Naive B cell (primary cell): ENCODE data around the gene TCF7L2. TPM values are rescaled to one million over a fixed set of nuclear protein-coding genes. Genes with fewer than 3 reads are reported as not detected.

Source experiments
- ATAC-seq, 2 donors: fragments of 150-1000 bp; cut with Tn5 transposase; 2 replicates each; pipeline ENCODE4 v1.10.0; 2021; ENCODE audit warnings: low read depth in 2 of 2, mild to moderate bottlenecking in 2 of 2, moderate library complexity in 2 of 2
- DNase-seq: peaks from one replicate; pipeline ENCODE4 v3.0.0; 2022
- H3K27ac Mint-ChIP-seq, 6 donors: one replicate each; pipeline ENCODE4 v1.8.0; 2020 to 2022; ENCODE audit warnings: mild to moderate bottlenecking in 6 of 6, mixed read lengths in 6 of 6, moderate library complexity in 5 of 6, inconsistent platforms in 2 of 6
- H3K27me3 Mint-ChIP-seq, 3 donors: one replicate each; pipeline ENCODE4 v1.8.0; 2021 to 2022; ENCODE audit warnings: mixed read lengths in 3 of 3, mild to moderate bottlenecking in 1 of 3
- H3K36me3 Mint-ChIP-seq, 2 donors: one replicate each; pipeline ENCODE4 v1.8.0; 2020 to 2022; ENCODE audit warnings: mixed read lengths in 2 of 2, inconsistent platforms in 1 of 2, mild to moderate bottlenecking in 1 of 2
- H3K4me1 Mint-ChIP-seq, 3 donors: one replicate each; pipeline ENCODE4 v1.8.0; 2020 to 2022; ENCODE audit warnings: mixed read lengths in 3 of 3, inconsistent platforms in 1 of 3, mild to moderate bottlenecking in 1 of 3, moderate library complexity in 1 of 3
- H3K4me3 Mint-ChIP-seq, 8 donors: one replicate each; pipeline ENCODE4 v1.8.0; 2020 to 2022; ENCODE audit warnings: mild to moderate bottlenecking in 8 of 8, mixed read lengths in 8 of 8, moderate library complexity in 8 of 8, inconsistent platforms in 2 of 8
- H3K9me3 Mint-ChIP-seq, 7 donors: one replicate each; pipeline ENCODE4 v1.8.0; 2020 to 2022; ENCODE audit warnings: mixed read lengths in 7 of 7, mild to moderate bottlenecking in 5 of 7, inconsistent platforms in 2 of 7, moderate library complexity in 1 of 7
- polyA plus RNA-seq, 6 donors: library from polyadenylated mRNA; unstranded; fragments of 300-500 nt; fragmentation: Illumina TruSeq; gene quantifications; one replicate each; pipeline ENCODE4 v1.2.3, GENCODE V29; 2021; ENCODE audit warnings: low read depth in 6 of 6

The TCF7L2 gene
- polyA plus RNA-seq, 6 donors from 2014 or later: 0.30 TPM; not detected in 5

GRCh38 chr10:113011592-113012374 lies 61.7 kb downstream of the TCF7L2 start:
- Mint-ChIP-seq H3K36me3 (no peaks in the 10 kb centered on the region), H3K9me3 (peaks cover 0 to 4% (median 0%) of the 10 kb centered on the region in 7 donors), H3K27me3 (peaks cover 16 to 34% (median 28%) of the 10 kb centered on the region in 3 donors), H3K27ac (no peak overlapping the region), H3K4me3 (no peak overlapping the region), H3K4me1 (peaks cover 0 to 2% (median 0%) of the 10 kb centered on the region in 3 donors)
- ATAC-seq (no peak), DNase-seq (no peak)

- no peak for DNase-seq
- no peak for ATAC-seq
- Mint-ChIP-seq H3K4me3 (no peak overlapping the region), H3K36me3 (no peaks in the 10 kb centered on the region), H3K27ac (no peak overlapping the region), H3K4me1 (no peaks in the 10 kb centered on the region), H3K9me3 (peaks cover 0 to 4% (median 0%) of the 10 kb centered on the region in 7 donors), H3K27me3 (peaks cover 6 to 11% (median 7%) of the 10 kb centered on the region in 3 donors)
Measured at GRCh38 chr10:113015201-113015600, 65.2 kb downstream of the TCF7L2 start.

GRCh38 chr10:113017376-113017775 lies 67.3 kb downstream of the TCF7L2 start:
- peak overlapping the region in 1 of 6 donors; percentile 59 for H3K27ac Mint-ChIP-seq
- DNase-seq (no peak), ATAC-seq (no peak)
- no peak overlapping the region for H3K4me3 Mint-ChIP-seq
- H3K27me3 Mint-ChIP-seq: peaks cover 6 to 9% (median 7%) of the 10 kb centered on the region in 3 donors
- no peaks in the 10 kb centered on the region for H3K9me3 Mint-ChIP-seq
- H3K36me3 Mint-ChIP-seq: no peaks in the 10 kb centered on the region
- H3K4me1 Mint-ChIP-seq: no peaks in the 10 kb centered on the region

GRCh38 chr10:113018034-113018433 lies 68.0 kb downstream of the TCF7L2 start:
- DNase-seq: no peak
- H3K4me1 Mint-ChIP-seq: no peaks in the 10 kb centered on the region
- H3K9me3 Mint-ChIP-seq: no peaks in the 10 kb centered on the region
- no peak for ATAC-seq
- peaks cover 6 to 9% (median 7%) of the 10 kb centered on the region in 3 donors for H3K27me3 Mint-ChIP-seq
- H3K36me3 Mint-ChIP-seq: no peaks in the 10 kb centered on the region
- H3K4me3 Mint-ChIP-seq: no peak overlapping the region
- H3K27ac Mint-ChIP-seq: no peak overlapping the region

DNA sequence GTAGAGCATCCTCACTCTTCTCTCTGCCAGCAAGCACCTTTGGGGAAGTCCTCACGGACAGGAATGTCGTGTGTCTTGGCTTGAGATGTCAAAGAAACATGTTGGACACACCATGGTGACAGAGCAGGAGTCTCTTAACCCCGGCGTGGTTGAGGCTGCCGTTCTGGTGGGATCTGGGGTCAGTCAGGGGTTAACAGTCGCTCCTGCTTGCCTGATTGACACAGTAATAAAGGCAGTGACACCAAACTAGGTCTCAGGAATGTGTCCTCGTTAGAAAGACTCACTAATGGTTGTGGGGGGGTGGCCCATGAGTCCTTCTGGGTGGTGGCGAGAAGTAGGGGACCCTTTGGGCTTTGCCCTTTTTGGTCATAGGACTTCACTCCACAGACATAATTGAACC lies 69.0 kb downstream of the TCF7L2 start:
- Mint-ChIP-seq H3K27me3 (peaks cover 0 to 7% (median 4%) of the 10 kb centered on the region in 3 donors), H3K9me3 (no peaks in the 10 kb centered on the region), H3K4me1 (no peaks in the 10 kb centered on the region), H3K4me3 (no peak overlapping the region), H3K27ac (no peak overlapping the region), H3K36me3 (no peaks in the 10 kb centered on the region)
- no peak for ATAC-seq
- no peak for DNase-seq

GRCh38 chr10:113019692-113020474 lies 69.8 kb downstream of the TCF7L2 start:
- H3K4me3 Mint-ChIP-seq: no peak overlapping the region
- DNase-seq (no peak), ATAC-seq (no peak)
- no peaks in the 10 kb centered on the region for H3K4me1 Mint-ChIP-seq
- H3K27me3 Mint-ChIP-seq: peaks cover 0 to 7% (median 4%) of the 10 kb centered on the region in 3 donors
- peak overlapping the region in 1 of 6 donors; percentile 25 for H3K27ac Mint-ChIP-seq
- no peaks in the 10 kb centered on the region for H3K9me3 Mint-ChIP-seq
- H3K36me3 Mint-ChIP-seq: no peaks in the 10 kb centered on the region

DNA sequence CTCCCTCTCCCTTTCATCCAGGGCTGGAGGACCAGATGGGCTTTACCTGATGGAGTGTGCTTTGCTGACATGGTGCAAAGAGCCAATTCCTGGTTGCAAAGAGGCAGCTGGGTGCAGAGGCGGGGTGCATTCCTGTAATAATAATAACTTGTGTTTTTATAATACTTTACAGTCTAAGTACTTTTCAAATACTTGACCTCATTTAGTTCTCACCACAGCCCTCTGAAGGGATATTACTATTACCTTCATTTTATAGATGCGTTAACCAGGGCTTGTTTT lies 70.4 kb downstream of the TCF7L2 start:
- peaks cover 0 to 7% (median 4%) of the 10 kb centered on the region in 3 donors for H3K27me3 Mint-ChIP-seq
- no peak for ATAC-seq

DNA sequence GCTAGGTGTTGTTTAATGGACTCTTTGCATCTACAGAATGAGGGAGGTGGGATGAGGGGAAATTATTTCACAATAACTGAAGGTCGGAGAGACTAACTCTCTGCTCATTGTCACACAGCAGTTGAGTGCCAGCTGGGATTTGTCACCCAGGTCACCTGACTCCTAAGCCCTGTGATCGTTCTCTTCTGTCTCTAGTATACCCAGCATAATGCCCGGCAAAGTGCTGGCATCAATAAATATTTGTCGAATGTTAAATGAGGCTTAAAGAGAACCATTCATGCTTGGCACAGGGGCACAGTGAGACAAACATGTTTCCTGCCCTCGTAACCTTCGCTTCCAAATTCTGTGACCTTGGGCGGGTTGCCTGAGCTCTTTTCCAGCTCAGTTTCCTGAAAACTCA lies 70.8 kb downstream of the TCF7L2 start:
- DNase-seq (no peak), ATAC-seq (no peak)
- H3K36me3 Mint-ChIP-seq: no peaks in the 10 kb centered on the region
- peaks cover 0 to 7% (median 4%) of the 10 kb centered on the region in 3 donors for H3K27me3 Mint-ChIP-seq
- H3K4me1 Mint-ChIP-seq: no peaks in the 10 kb centered on the region
- no peaks in the 10 kb centered on the region for H3K9me3 Mint-ChIP-seq
- no peak overlapping the region for H3K4me3 Mint-ChIP-seq
- H3K27ac Mint-ChIP-seq: no peak overlapping the region

More for the DNA sequence above, 70.4 kb downstream of the TCF7L2 start:
- H3K9me3 Mint-ChIP-seq: no peaks in the 10 kb centered on the region
- DNase-seq: no peak
- no peak overlapping the region for H3K4me3 Mint-ChIP-seq
- no peak overlapping the region for H3K27ac Mint-ChIP-seq
- H3K36me3 Mint-ChIP-seq: no peaks in the 10 kb centered on the region
- H3K4me1 Mint-ChIP-seq: no peaks in the 10 kb centered on the region

GRCh38 chr10:113021268-113022040 lies 71.4 kb downstream of the TCF7L2 start:
- Mint-ChIP-seq H3K27ac (no peak overlapping the region), H3K4me3 (no peak overlapping the region), H3K36me3 (no peaks in the 10 kb centered on the region), H3K27me3 (peaks cover under 1 to 7% (median 4%) of the 10 kb centered on the region in 3 donors), H3K9me3 (no peaks in the 10 kb centered on the region), H3K4me1 (no peaks in the 10 kb centered on the region)
- ATAC-seq (no peak), DNase-seq (no peak)

DNA sequence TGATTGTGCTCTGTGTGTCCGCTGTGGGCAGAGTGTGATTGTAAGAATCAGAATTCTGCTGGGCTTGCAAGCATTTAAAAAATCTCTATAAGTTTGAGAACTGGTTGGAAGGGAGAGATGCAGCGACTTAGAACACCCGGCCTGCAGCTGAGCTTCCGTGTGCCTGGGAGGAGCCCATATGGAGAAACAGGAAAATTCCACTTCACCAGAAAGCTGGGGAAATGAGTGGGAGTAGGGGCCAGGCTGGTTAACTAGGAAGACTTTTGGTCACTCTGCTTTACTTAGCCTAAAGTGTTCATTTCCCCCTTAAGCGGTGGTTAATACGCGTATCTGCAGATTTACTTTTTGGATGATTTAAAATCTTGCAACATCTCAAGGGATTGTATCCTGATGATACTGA lies 72.2 kb downstream of the TCF7L2 start:
- Mint-ChIP-seq H3K36me3 (no peaks in the 10 kb centered on the region), H3K27ac (no peak overlapping the region), H3K4me3 (no peak overlapping the region), H3K4me1 (no peaks in the 10 kb centered on the region), H3K9me3 (no peaks in the 10 kb centered on the region), H3K27me3 (peaks cover 4 to 9% (median 5%) of the 10 kb centered on the region in 3 donors)
- ATAC-seq (no peak), DNase-seq (no peak)

DNA sequence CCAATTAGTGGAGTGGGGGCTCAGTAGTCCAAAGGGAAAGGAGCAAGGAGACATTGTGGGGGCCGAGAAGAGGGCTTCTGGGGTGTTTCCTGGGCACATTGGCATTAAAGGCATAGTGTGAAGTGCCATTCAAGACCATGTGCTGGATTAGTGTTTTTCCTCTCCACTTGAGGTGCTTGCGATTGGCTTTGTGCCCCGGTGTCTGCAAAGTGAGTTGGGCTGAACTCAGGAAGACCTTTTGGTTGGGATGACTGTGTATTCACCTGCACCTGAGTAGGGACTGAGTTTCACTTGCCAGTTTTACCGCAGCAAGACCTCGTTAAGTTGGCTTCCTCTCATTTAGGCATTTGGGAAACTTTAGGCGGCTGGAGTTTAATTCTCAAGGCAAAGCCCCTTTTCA lies 73.0 kb downstream of the TCF7L2 start:
- Mint-ChIP-seq H3K9me3 (no peaks in the 10 kb centered on the region), H3K27me3 (peaks cover 4 to 16% (median 10%) of the 10 kb centered on the region in 3 donors), H3K4me3 (no peak overlapping the region), H3K36me3 (no peaks in the 10 kb centered on the region), H3K4me1 (peaks cover 0 to 2% (median 0%) of the 10 kb centered on the region in 3 donors), H3K27ac (no peak overlapping the region)
- DNase-seq (no peak), ATAC-seq (no peak)

- Mint-ChIP-seq H3K27ac (no peak overlapping the region), H3K9me3 (peaks cover 0 to 1% (median 0%) of the 10 kb centered on the region in 7 donors), H3K4me1 (peaks cover 0 to 2% (median 0%) of the 10 kb centered on the region in 3 donors), H3K4me3 (no peak overlapping the region), H3K27me3 (peaks cover 7 to 31% (median 29%) of the 10 kb centered on the region in 3 donors), H3K36me3 (no peaks in the 10 kb centered on the region)
- no peak for ATAC-seq
- no peak for DNase-seq
Measured at GRCh38 chr10:113024930-113025329, 74.9 kb downstream of the TCF7L2 start.

DNA sequence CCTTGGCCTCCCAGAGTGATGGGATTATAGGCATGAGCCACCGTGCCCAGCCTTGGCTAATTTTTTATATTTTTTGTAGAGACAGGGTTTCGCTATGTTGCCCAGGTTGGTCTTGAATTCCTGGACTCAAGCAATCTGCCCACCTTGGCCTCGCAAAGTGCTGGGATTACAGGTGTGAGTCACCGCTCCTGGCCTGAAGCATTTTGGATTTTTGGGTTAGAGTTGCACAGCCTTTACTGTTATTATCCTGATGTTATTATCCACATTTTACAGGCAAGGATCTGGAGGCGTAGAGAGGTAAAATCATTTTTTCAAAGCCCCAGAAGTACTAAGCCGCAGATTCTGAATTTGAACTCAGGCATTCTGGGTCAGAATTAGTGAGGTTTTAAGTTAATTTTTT lies 75.4 kb downstream of the TCF7L2 start:
- H3K9me3 Mint-ChIP-seq: peaks cover 0 to 1% (median 0%) of the 10 kb centered on the region in 7 donors
- H3K27me3 Mint-ChIP-seq: peaks cover 4 to 35% (median 32%) of the 10 kb centered on the region in 3 donors

More for the DNA sequence above, 75.4 kb downstream of the TCF7L2 start:
- Mint-ChIP-seq H3K27ac (no peak overlapping the region), H3K4me1 (peaks cover 0 to 2% (median 0%) of the 10 kb centered on the region in 3 donors), H3K4me3 (no peak overlapping the region), H3K36me3 (no peaks in the 10 kb centered on the region)
- DNase-seq (no peak), ATAC-seq (no peak)
